ENCODE data around the gene VPS13D. TPM values are rescaled to one million over a fixed set of nuclear protein-coding genes. Genes with fewer than 3 reads are reported as not detected.
"Not testable (repeated sequence)": the region's sequence is repeated elsewhere in the genome, so short reads cannot be mapped to it uniquely, and the experiment has no call there.

The VPS13D gene
- total RNA-seq, 1 experiment from 2014 or later: 9.6 TPM

DNA sequence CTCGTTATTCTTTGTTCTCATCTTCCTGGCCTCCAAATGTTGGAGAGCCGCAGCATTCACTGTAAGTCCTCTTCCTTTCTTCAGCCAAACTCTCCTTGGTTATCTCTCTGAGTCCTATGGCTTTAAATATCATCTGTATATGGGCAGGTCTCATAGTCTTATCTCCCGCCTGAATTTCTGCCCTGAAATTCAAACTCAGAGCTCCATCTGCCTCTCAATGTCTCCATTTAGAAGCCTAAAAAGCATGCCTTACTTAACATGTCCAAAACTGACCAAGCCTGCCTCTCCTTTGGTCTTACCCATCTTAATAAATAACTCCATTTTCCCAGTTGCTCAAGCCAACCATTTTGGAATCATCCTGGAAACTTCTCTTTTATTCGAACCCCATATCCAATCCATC is 307.5 kb downstream of the VPS13D start:
- DNase-seq (ENCODE audit: low spot score): no peak

DNA sequence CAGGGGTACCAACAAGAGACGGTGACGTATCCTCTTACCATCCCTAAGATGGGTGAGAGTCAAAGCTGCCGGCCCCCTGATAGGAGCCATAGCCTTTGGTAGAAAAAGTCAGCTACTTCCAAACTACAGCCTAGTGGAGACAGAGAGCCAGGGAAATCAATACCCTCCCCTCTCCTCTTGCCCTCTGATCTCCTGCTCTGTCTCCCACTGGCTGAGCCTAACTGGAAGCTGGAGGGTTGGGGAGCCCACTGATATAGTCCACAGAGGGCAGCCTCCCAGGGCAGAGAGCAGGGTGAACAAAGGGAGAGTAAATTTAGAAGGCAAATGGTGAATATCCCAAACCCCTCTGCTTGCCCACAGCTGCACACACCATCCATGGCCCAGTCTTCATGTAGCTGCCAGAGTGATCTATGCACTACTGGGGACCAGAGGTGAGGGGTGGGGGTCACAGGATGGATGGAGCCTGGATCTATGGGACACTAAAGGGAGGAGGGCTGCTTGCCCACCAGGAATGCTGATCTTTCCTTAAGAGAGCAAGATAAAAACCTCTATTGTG is 308.2 kb downstream of the VPS13D start:
- DNase-seq (ENCODE audit: low spot score): no peak

DNA sequence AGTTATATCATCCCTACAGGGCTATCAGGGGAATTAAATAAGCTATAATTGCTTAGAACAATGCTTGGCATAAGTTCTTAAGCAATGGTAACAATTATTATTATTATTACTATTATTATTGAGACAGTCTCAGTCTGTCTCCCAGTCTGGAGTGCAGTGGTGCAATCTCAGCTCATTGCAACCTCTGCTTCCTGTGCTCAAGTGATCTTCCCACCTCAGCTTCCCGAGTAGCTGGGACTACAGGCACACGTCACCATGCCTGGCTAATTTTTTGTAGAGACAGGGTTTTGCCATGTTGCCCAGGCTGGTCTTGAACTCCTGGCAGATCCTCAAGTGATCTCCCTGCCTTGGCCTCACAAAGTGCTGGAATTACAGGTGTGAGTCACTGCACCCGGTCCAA is 308.7 kb downstream of the VPS13D start:
- not testable (repeated sequence) for DNase-seq (ENCODE audit: low spot score)

DNA sequence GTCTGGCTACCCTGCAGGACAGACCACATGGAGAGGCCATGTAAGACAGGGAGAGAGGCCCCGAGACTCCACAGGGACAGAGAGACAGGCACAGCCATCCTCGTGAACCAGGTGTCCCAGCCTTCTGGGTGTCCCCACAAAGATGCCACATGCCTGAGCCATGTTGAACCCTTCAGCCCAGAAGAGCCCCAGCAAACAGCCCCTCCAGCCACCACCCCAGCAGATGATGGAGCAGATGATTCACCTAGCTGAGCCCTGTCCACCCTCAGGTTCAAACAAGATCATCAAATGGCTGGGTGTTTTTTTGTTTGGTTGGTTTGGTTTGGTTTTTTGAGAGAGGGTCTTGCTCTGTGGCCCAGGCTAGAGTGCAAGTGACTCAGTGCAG is 309.5 kb downstream of the VPS13D start:
- DNase-seq (ENCODE audit: low spot score): no peak

DNA sequence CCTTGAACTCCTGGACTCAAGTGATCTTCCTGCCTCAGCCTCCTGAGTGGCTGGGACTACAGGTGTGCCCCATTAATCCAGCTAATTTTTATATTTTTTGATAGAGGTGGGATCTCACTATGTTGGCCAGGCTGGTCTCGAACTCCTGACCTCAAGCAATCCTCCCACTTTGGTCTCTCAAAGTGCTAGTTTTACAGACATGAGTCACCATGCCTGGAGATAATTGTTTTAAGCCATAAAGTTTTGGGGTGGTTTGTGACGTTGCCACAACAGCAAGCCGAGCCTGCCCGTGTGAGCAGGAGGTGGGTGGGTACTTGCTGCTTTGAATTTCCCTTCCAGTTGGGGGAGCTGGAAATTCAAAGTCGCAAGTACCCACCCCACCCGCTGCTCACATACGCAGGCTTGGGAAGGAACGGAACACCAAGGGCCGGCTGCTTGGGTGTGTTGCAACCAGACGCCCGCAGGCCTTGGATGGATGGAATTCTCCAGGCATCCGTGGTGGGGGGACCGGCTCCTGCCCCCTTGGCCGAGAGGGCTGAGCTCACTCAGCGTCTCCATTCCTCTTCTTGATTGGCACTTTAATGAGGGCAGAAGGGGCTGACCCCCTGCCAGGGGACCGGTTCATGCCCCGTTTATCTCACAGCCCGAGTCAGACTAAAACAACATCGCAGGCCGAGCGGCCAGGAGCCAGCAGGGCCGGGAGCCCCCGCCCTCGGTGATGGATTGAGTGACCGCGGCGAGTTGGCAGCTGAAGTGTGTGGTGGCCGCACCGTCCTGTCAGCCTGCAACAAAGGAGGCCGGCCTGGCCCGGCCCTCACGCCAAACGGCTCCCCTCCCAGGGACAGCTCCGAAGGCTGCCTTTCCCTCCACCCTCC is 310.1 kb downstream of the VPS13D start:
- peak; percentile 81 for DNase-seq (ENCODE audit: low spot score)

DNA sequence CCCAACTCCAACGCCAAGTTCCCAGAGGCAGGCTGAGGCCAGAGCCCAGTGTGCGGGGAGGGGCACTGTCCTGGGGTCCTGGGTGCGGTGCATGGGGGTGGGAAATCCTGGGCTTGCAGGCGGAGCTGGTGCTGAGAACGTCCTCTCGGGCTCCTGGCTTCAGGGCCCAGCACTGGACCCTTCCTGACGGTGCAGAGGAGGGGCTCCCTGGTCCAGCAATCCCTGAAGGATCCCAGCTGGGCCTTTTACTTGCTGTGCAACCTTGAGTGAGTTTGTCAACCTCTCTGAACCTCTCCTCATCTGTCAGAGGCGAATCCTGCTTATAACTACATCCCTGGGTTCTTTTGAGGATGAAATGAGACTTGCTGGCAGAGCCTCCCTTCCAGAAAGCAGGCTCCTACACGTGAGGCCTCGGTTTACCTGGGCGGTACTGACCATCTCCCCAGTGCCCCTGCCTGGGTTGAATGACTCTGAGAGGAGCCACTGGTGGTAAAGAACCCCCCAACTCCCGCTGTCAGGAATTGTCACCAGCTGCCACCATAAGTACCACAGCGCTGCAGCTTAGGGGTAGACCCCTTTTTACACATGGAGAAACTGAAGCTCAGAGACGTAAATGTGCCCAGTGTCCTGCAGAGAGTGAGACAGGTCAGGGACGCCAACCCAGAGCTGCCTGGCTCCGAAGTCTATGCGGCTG is 310.9 kb downstream of the VPS13D start:
- no peak for DNase-seq (ENCODE audit: low spot score)

DNA sequence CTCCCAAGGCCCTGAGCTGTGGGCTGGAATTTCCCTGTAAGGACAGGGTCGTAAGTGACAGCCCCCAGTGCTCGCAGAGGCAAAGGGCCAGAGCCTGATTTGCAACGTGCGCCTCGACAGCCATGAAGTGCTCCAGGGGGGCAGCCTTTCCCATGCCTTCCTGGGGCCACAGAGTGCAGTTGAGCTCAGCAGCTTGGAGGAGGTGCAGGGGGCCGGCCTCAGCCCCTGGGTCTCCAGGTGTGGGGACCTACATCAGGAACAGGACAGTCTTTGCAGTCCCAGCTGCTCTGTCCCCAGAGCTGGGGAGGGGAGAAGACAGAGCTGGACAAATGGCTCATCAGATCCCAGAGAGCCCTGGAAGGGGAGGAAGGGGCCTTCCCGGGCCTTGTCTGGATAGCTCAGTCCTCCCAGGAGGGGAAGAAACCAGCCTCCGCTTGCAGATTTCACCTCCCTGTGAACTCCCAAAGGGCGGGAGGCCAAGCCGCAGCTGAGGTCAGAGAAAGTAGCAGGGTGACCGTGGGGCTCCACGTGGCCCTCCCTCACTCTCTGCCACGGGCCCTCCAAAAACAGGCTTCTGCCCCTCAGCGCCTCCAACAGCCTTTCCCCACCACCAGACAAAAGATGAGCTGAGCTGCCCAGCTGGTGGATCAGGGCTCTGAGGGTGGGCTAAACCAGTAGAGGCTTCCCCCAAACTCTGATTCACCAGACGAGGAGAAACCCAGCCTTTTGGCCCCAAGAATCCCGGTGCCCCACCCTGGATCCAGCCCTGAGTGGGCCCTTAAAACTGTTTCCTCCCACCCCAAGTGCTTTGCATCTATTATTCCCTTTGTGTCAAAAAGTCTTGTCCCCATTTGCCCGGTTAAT is 311.7 kb downstream of the VPS13D start:
- DNase-seq (ENCODE audit: low spot score): peak; percentile 53

DNA sequence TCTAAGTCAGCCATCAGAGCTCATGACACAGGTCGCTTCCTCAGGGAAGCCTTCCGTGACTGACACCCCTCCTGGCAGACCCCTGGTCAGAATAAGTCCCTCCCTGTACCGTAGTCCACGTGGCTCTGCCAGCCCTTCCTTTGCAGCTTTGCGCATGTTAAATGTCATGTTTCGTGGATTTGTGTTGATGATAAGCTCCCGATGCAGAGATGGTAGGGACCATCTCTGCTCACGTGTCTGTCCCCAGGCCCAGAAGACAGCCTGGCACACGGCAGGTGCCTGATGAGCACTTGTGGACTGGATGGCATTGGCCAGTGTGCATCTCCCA is 312.3 kb downstream of the VPS13D start:
- no peak for DNase-seq (ENCODE audit: low spot score)

DNA sequence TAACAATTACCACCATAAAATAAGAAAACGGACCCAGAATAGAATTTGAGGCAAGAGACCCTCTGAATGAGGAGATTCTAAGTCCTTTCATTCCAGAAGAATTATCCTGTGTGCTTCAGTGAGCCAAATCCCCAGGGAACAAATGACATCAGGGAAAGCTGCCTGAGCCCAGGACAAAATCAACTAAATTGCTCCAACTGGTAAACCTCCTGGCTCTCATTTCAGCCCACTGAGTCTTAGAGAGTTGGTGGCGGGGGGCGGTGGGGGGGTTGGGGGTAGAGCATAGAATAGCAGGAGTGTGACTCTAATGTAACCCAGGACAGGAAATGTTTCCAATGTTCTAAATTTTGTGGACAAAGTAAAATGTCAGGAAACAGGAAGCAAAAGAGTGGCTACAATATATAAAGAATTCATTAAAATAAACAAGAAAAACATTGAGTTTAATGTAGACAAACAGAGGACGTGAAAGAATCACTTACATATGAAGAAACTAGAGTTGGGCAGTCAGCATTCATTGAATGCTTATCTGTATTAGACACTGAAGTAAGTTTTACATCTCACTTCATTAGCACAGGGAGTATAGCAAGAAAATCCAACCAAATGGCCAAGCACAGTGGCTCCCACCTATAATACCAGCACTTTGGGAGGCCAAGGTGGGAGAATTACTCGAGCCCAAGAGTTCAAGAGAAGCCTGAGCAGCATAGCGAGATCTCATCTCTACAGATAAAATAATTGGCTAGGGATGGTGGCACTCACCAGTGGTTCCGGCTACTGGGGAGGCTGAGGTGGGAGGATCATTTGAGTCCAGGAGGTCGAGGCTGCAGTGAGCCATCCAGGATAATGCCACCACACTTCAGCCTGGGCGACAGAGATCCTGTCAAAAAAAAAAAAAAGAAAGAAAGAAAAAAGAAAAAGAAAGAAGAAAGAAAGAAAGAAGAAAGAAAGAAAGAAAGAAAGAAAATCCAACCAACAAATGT is 313.1 kb downstream of the VPS13D start:
- no peak for DNase-seq (ENCODE audit: low spot score)

DNA sequence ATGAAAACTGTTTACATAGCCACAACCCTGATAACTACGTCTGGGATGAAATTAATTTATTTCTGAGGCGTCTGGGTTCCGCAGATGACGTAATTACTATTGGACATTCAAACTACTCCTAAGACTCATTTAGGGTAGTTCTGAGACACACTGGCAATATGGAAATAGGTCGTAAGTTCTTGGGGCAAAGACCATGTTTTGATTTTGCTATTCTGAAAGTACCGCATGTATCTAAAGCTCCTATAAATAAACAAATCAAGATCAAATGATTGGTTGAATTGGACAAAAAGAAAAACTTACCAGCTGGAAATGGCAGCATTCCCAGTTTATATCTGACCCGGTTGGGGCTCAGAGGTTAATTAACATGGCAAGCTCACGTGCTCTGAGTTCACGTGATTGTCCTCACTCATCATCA is 313.9 kb downstream of the VPS13D start:
- DNase-seq (ENCODE audit: low spot score): no peak

DNA sequence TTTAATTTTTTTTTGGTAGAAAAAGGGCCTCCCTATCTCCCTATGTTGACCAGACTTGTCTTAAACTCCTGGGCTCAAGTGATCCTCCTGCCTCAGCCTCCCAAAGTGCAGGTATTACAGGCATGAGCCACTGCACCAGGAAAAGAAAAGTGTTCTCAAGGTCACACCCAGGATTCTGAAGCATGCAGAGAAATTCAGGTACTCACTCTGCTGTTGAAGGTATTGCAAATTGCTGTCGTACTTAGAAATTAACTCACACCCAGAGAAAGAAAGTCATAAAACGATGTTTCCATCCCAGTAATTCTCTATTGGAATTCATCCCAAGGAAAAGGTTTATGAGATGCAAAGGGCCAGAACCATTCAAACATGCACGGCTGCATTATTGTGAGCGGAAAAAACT is 314.5 kb downstream of the VPS13D start:
- no peak for DNase-seq (ENCODE audit: low spot score)

DNA sequence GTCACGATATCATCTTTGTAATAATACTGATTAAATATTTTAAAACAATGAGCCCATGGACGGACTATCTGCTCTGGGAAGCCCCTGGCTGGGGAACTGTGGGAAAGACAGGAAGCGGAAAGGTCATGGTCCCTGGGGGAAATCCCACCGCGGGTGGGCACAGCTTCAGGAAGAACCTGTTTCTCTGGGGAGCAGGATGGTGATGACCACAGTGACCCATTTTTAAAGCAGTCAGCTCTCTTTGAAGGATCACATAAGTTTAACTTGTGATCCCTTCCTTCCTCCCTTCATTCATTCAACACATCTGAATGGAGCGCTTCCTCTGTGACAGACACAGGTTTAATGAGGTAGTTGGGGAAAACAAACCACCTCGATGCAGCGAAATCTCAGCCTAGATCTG is 315.2 kb downstream of the VPS13D start:
- DNase-seq (ENCODE audit: low spot score): no peak

DNA sequence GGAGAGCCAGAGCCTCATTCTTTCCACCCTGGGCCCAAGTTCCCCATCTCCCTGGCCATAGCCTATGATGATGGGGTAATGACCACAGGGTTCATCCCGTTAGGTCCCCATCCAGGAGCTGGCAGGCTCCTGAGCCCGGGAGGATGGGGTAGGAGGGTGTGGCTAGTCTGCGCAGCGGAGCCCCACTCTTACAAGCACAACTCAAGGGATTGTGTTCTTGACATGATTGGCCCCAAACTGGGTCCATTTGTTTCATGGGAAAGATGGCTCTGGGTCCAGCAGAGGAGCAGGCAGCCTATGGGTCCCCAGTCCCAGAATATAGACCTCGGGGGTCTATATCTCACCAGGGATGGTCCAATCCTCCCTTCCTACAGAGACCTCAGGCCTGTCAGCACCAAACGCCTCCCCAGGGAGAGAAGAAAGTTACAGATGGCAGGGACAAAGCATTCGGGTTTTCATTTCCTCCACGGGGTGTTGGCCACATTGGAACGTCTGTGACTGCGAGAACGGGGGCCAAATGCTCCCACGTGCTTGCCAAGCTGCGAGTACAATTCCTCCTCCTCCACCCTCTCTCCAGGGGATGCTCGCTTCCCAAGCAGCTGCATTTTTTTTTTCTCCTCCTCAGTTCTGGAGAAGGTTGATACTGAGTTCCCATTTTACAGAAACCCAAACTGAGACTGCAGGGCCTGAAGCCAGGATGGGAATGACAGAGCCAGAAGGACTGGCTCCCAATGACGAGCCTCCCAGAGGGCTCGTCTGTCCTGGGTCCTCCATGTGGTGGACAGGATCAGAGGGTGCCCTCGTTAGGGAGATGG is 317.1 kb downstream of the VPS13D start:
- no peak for DNase-seq (ENCODE audit: low spot score)

DNA sequence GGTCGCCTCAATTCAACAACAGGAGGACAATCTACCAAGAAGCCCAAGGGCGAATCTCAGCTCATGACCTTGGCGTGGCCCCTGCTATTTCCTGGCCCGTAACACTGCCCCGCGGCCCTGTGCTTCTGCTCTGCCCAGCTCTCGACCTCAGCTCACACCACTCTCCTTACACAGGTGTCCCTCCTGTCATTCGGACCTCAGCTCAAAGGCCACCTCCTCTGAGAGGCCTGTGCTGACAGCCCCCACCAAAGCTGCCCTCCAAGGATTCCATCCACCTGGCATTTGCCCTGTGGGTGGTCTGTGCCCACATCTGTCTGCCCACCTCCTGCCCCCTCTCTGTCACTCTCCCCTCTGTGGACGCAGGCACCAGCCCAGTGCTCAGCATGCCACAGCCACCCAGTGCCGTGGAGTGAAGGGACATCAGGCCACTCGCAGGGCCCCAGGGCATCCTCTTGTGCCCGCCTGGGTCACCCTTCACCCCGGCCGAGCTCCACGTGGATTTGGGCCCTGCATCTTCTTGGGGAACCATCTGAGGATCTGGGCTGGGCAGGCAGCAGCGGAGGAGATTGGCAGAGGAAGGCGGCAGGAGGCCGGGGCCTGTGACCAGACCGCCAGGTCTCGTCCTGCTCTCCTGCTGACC is 317.9 kb downstream of the VPS13D start:
- no peak for DNase-seq (ENCODE audit: low spot score)

DNA sequence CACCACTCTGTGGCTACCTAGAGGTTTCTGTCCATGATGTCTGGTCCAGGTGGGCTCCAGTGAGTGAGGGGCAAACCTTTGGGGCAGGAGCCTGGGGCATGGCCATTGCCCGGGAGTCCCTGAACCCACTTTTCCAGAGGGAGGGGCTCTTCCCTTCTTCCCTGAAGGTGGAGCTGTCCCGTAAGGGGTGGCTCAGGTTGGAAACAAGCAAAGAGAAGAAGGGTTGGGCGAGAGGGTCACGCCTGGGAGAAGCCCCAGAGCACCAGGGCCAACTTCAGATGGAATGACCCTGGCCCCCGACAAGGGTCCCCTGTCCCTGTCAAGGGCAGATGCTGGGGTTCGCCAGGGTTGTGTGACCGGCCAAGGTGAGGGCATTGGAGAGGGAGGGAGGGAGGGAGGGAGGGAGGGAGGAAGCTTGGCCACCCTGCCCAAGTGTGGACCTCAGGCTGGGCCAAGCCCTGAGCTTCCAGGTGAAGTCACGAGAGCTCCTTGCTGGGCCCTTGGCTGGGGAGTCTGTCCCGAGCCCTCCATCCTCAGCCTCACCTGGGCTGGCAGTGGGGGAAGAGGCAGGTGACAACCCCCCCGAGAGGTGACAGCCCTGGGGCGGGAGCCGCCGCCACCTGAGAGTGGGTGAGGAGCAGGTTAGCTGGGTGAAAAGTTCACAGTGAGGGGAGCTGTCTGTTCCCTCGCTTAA is 318.6 kb downstream of the VPS13D start:
- DNase-seq (ENCODE audit: low spot score): no peak

DNA sequence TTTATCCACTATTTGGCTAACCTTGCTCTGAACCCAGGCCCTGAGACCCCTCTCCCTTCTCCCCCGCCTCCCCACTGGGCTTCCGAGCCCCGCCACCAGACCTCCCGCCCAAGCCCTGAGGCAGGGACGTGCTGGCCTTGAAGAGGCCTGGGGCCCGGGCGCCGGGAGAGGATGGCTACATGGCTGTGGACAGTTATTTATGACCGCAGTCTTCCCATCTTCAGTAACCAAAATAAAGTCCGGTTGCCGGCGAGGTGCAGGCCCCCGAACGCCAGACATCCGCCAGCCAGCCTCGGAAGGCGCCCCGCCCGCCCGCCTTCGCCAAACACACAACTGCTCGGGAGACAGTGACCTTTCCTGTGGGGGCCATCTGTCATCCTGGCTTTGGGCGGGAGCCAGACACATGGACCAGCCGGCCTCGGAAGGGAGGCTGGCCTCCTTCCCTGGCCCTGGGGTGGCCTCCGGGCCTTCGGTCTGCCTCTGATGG is 319.2 kb downstream of the VPS13D start:
- DNase-seq (ENCODE audit: low spot score): peak; percentile 39

DNA sequence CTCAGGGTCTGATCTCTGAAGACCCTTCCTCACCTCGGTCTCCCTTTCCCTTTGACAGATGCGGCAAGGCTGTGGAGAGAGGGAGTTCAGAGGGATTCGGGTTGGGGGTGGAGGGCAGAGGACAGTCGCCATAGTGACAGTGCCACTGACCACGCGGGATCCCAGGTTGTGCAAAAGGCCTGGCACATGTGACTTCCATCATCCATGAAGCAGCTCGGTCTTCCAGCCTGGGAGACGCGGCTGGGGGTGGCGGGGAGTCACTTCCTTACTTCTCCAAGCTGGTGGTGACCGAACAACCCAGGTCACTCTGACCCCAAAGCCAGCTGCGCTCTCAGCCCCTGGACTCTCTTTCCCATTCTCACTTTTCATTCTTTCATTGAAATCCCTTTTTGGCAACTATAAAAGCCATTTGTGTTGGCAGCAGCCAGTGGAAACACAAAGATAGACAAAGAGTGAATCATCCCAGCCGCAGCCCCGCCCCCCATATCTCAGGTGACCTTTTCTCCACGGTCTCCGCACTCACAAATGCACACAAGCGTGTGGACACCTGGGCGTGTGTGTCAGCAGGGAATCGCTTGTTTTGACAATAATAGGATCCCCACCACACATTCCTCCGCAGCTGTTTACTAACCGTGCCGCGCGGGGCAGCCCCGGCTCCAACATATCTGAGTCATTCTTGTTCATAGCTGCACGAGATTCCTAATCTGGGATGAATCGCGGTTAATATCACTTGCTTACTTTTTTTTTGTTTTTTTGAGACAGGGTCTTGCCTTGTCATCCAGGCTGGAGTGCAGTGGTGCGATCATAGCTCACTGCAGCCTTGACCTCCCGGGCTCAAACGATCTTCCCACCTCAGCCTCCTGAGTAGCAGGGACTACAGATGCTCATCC is 319.9 kb downstream of the VPS13D start:
- peak; percentile 86 for DNase-seq (ENCODE audit: low spot score)
